Calu3 (cell line): ENCODE measurements around the gene FBXL4. TPM values are rescaled to one million over a fixed set of nuclear protein-coding genes. Genes with fewer than 3 reads are reported as not detected.

Experiments used
- BruUV-seq: library from RNA; stranded (reverse); fragments of 400-500 nt; replicated peaks from 2 replicates; lab custom pipeline; 2021; lab: Mats Ljungman, UMichigan
- CTCF ChIA-PET: fragments of 300-600 bp; sonication (Branson Sonifier 250); formaldehyde crosslinking; loops from one replicate; lab custom pipeline; 2022; ENCODE audit warnings: antibody characterized with exemption; lab: Charles Lee
- DNase-seq: peaks from one replicate; pipeline ENCODE4 v3.0.0; 2022
- H3K27ac Mint-ChIP-seq: one replicate; pipeline ENCODE4 v1.8.0; 2022; ENCODE audit warnings: mixed read lengths; ENCODE audit not compliant: unreplicated experiment
- H3K27me3 Mint-ChIP-seq: one replicate; pipeline ENCODE4 v1.8.0; 2022; ENCODE audit warnings: mixed read lengths; ENCODE audit not compliant: unreplicated experiment
- H3K36me3 Mint-ChIP-seq: one replicate; pipeline ENCODE4 v1.8.0; 2022; ENCODE audit warnings: mild to moderate bottlenecking, moderate library complexity, mixed read lengths; ENCODE audit not compliant: insufficient read depth, unreplicated experiment
- H3K4me1 Mint-ChIP-seq: one replicate; pipeline ENCODE4 v1.8.0; 2022; ENCODE audit warnings: mild to moderate bottlenecking, low read depth, mixed read lengths; ENCODE audit not compliant: unreplicated experiment
- H3K4me3 Mint-ChIP-seq: one replicate; pipeline ENCODE4 v1.8.0; 2022; ENCODE audit warnings: mild to moderate bottlenecking, low read depth, moderate library complexity, mixed read lengths; ENCODE audit not compliant: unreplicated experiment
- H3K9me3 Mint-ChIP-seq: one replicate; pipeline ENCODE4 v1.8.0; 2022; ENCODE audit warnings: low read depth, mixed read lengths; ENCODE audit not compliant: unreplicated experiment
- intact Hi-C: fragments of 100-400 bp; cut with micrococcal nuclease; formaldehyde crosslinking; loops from one replicate; pipeline ENCODE4 v1.10.0; 2022; ENCODE audit not compliant: unreplicated experiment
- total RNA-seq: library from RNA; stranded (reverse); gene quantifications from 2 replicates; pipeline ENCODE4 v1.2.3, GENCODE V29; 2022
- TF ChIP-seq, protein P1 (sequence below): fragments of 200-600 bp; IDR thresholded peaks from one replicate; pipeline ENCODE4 v1.8.0; 2022; ENCODE audit warnings: antibody characterized with exemption; ENCODE audit not compliant: unreplicated experiment

The FBXL4 gene
- total RNA-seq, 1 experiment from 2014 or later = 13.1 TPM

DNA sequence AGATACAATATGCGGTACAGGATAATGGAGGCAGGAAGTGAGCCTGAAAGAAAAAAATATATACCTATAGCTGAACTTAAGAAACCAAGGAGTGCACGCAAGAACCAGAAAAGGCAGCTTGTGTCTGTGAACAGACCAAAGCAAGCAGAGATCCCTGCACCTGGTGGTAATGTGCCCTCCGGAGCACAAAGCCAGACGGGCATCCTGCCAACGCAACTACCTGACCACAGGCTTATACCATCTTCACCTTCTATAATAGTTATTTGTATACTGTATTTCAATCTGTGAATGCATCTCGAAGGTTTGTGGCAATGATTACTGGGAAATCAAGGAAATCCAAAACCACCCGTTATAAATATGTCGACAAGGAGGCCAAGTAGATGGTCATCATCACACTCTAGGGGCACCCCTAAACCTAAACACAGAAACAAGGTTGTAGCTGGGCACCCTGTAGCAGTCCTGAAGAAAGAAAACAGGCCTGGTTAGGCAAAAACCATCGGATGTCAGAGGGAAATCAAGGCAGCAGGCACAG lies 801 bp downstream of the FBXL4 start:
- H3K27me3 Mint-ChIP-seq = no peaks in the 10 kb centered on the region
- peaks cover 14% of the 10 kb centered on the region for H3K36me3 Mint-ChIP-seq
- TF ChIP-seq, protein P1, sequence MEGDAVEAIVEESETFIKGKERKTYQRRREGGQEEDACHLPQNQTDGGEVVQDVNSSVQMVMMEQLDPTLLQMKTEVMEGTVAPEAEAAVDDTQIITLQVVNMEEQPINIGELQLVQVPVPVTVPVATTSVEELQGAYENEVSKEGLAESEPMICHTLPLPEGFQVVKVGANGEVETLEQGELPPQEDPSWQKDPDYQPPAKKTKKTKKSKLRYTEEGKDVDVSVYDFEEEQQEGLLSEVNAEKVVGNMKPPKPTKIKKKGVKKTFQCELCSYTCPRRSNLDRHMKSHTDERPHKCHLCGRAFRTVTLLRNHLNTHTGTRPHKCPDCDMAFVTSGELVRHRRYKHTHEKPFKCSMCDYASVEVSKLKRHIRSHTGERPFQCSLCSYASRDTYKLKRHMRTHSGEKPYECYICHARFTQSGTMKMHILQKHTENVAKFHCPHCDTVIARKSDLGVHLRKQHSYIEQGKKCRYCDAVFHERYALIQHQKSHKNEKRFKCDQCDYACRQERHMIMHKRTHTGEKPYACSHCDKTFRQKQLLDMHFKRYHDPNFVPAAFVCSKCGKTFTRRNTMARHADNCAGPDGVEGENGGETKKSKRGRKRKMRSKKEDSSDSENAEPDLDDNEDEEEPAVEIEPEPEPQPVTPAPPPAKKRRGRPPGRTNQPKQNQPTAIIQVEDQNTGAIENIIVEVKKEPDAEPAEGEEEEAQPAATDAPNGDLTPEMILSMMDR = no peak
- CTCF ChIA-PET = interaction anchor here (1.4 kb wide), 1 partner anchor 168 kb away, joined by 3 read pairs; no protein-coding TSS in a partner anchor
- peak; percentile 42 for DNase-seq
- peak overlapping the region; percentile 98 for H3K4me3 Mint-ChIP-seq
- intact Hi-C loops = loop anchor here (5.0 kb wide), 1 partner anchor 170 kb away; no protein-coding TSS in a partner anchor
- peaks cover 20% of the 10 kb centered on the region for H3K4me1 Mint-ChIP-seq
- TSS peak; percentile 44 for BruUV-seq
- H3K27ac Mint-ChIP-seq = peak overlapping the region; percentile 87
- H3K9me3 Mint-ChIP-seq = peaks cover 8% of the 10 kb centered on the region

DNA sequence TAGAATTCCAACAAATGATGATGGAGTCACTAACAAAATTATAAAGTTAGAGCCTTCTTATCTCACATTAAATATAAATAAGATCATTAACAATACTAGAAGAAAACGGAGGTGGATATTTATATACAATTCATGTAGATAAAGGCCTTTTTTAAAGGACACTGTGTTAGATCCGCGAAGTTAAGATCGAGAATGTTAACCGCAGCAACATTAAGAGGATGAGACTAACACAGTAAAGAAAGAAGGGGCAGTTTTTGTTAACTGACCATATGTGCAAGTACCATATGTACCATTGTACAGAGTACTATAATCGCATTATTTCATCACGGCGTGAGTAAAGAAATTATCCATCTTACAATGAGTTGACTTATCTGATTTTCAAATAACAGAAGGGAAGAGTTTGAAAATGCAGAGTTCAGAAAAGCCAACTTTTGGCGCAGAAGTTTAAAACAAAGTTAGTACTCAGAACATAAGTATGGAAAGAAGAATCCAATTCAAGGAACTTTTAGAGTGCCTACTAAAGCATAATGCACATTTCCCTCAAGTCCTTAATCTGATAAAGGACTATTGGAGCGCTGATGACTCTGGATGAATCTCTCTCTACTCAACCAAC lies 1.4 kb downstream of the FBXL4 start:
- intact Hi-C loops = loop anchor here (5.0 kb wide), 1 partner anchor 171 kb away; no protein-coding TSS in a partner anchor
- no peak for DNase-seq
- CTCF ChIA-PET = no interaction called here
- H3K27me3 Mint-ChIP-seq = no peaks in the 10 kb centered on the region
- H3K27ac Mint-ChIP-seq = peak overlapping the region; percentile 87
- peaks cover 8% of the 10 kb centered on the region for H3K9me3 Mint-ChIP-seq
- BruUV-seq = no TSS peak
- TF ChIP-seq, protein P1 = no peak
- H3K4me3 Mint-ChIP-seq = peak overlapping the region; percentile 98
- H3K4me1 Mint-ChIP-seq = peaks cover 25% of the 10 kb centered on the region
- peaks cover 14% of the 10 kb centered on the region for H3K36me3 Mint-ChIP-seq

DNA sequence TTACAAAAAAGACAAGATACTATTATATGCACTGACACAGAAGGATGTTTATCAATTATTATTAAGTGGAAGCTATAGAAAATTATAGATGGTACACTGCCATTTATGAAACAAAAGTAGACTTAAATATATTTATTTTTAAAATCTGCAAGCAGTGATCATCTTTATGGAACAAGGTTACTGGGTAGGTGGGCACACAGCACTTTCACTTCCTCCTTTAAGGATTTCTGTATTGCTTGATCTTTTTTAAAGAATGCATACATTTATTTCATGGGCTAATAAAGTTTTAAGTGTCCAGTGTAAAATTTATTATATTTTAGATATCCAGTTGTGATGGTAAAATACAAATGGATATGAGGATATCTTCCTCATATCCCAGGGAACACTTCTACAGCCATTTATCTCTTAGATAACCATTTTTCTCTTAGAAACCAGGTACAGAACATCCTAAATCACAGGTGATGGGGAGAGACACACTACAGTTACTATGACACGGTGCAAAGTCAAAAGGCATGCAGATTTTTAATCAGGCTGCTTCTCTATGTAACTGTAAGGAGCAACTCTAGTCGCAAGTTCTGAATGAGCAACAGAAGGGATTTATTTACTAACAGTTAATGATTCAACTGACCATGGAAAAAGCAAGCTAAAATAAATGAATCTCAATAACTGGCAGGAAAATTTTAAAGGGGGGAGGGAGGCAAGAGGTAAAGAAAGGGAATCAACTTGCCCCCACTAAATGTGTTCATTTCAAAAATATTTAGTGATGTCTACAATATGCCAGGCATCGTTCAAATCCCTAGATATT lies 2.2 kb downstream of the FBXL4 start:
- peak overlapping the region; percentile 20 for H3K27ac Mint-ChIP-seq
- CTCF ChIA-PET = interaction anchor here (0.7 kb wide), 1 partner anchor 1301 kb away, joined by 3 read pairs; no protein-coding TSS in a partner anchor
- H3K4me1 Mint-ChIP-seq = peaks cover 32% of the 10 kb centered on the region
- no peaks in the 10 kb centered on the region for H3K27me3 Mint-ChIP-seq
- peaks cover 14% of the 10 kb centered on the region for H3K36me3 Mint-ChIP-seq
- H3K9me3 Mint-ChIP-seq = peaks cover 8% of the 10 kb centered on the region
- H3K4me3 Mint-ChIP-seq = peak overlapping the region; percentile 98
- intact Hi-C loops = loop anchor here (5.0 kb wide), 1 partner anchor 172 kb away; no protein-coding TSS in a partner anchor
- no TSS peak for BruUV-seq
- TF ChIP-seq, protein P1 = no peak
- DNase-seq = no peak

- H3K27me3 Mint-ChIP-seq = no peaks in the 10 kb centered on the region
- no peak overlapping the region for H3K4me3 Mint-ChIP-seq
- no TSS peak for BruUV-seq
- TF ChIP-seq, protein P1 = no peak
- peaks cover 3% of the 10 kb centered on the region for H3K9me3 Mint-ChIP-seq
- CTCF ChIA-PET = interaction anchor here (0.7 kb wide), 1 partner anchor 1300 kb away, joined by 3 read pairs; no protein-coding TSS in a partner anchor
- H3K27ac Mint-ChIP-seq = no peak overlapping the region
- peaks cover 14% of the 10 kb centered on the region for H3K36me3 Mint-ChIP-seq
- no peak for DNase-seq
- H3K4me1 Mint-ChIP-seq = peaks cover 32% of the 10 kb centered on the region
- intact Hi-C loops = loop anchor here (5.0 kb wide), 1 partner anchor 173 kb away; no protein-coding TSS in a partner anchor
Measured at GRCh38 chr6:98944598-98945081, 3.1 kb downstream of the FBXL4 start.
